Body of pancreas (tissue), 2 donors: ENCODE measurements around the gene LGI1. TPM values are rescaled to one million over a fixed set of nuclear protein-coding genes. Genes with fewer than 3 reads are reported as not detected.

Experiments
- total RNA-seq, 2 donors: library from RNA; depleted of rRNA; stranded (reverse); fragments of >200 nt; gene quantifications; one replicate each; pipeline ENCODE4 v1.1.0, GENCODE V29; 2016

LGI1 gene
- total RNA-seq, 2 donors from 2014 or later = not detected

Other genes with a start within 250 kb of the LGI1 start
- 1 to 10 TPM in 1 of 2 donors, under 1 TPM in 1; 0.78 to 2.3 TPM for gene FFAR4, start 191.3 kb upstream of the LGI1 start, total RNA-seq
- 100 to 1,000 TPM in 1 of 2 donors, 10 to 100 TPM in 1; 22.1 to 136 TPM for gene RBP4, start 156.7 kb upstream of the LGI1 start, total RNA-seq
- not detected for gene PDE6C, start 145.4 kb upstream of the LGI1 start, total RNA-seq
- 10 to 100 TPM; 20.0 to 23.7 TPM for gene FRA10AC1, start 55.3 kb upstream of the LGI1 start, total RNA-seq
- 10 to 100 TPM in 1 of 2 donors, 1 to 10 TPM in 1; 7.0 to 24.1 TPM for gene SLC35G1, start 136.0 kb downstream of the LGI1 start, total RNA-seq
- gene PLCE1, start 236.0 kb downstream of the LGI1 start, total RNA-seq = 1 to 10 TPM; 3.9 to 5.3 TPM